Brain pericyte (primary cell): ENCODE data around the gene STN1.
A peak's percentile ranks its signal among the peaks of the same experiment; 100 is the strongest.

Source experiments
- DNase-seq: peaks from one replicate; pipeline ENCODE4 v3.0.0-alpha.2; 2012; ENCODE audit warnings: low read depth, low spot score

STN1 gene

DNA sequence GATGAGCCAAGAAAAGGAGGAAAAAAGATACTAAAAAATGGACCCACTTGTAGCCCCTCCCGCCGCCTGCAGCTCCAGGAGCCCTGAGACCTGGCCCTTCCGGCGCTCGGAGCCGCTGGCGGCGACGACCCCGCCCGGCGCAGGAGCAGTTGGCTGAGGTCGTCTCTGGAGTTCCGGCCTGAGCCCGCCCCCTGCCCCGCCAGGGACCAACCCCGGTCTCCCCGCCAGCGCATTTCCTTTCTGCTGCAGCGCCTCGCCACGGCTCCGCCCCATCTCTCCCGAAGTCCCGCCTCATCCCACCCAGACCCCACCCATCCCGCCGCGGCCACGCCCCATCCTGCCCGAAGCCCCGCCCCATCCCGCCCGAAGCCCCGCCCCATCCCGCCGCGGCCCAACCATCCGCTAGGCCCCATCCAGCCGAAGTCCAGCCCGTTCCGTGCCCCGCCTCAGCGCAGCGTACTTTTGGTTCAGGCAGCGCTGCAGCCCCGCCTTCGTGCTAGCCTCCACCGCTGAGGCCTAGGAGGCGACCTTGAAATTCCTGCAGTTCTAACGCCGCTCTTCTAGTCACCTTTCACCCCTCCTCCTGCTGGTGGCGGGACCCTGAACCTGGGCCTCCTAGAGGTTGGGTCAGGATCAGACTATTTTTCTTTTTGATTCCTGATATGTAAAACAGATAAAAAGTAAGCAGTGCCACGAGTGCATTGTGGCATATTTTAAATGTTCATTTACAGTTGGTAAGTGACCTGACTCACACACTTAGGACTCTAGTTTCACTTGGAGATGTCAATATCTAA, at the start of gene STN1:
Gene STN1, minus strand, starts transcription at position 132 of the 794 bp plus-strand sequence. CDS start 590 bp downstream, outside the sequence.
- peak; percentile 76 for DNase-seq

- DNase-seq, result no peak
Observed at GRCh38 chr10:103967448-103968071, 49.6 kb upstream of the STN1 start.

GRCh38 chr10:103966671-103967447, 48.9 kb upstream of the STN1 start, which contains the start of gene SLK:
Gene SLK (plus strand): TSS chr10:103967140. CDS start chr10:103967746, 606 bp downstream.
- DNase-seq, result no peak

GRCh38 chr10:103960103-103960502, 42.1 kb upstream of the STN1 start:
- DNase-seq, result no peak

DNA sequence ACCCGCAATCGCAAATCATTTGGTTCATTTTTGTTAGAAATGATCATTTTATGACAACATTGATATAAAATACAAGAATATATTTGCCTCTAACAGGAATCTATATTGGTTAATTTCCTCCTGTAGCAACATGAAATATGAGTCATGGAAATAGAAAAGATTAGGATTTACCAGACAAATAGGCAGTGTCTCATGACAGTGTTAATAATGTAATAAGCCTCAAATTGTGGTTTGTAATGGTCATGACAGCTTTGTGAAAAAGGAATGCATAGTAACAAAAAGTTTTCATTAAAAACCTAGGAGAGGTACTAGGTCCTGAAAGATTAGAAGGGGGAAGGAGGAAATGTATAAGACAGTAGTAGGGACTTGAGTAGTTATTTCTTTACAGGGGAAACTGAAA, 41.0 kb upstream of the STN1 start:
- DNase-seq, result no peak

DNA sequence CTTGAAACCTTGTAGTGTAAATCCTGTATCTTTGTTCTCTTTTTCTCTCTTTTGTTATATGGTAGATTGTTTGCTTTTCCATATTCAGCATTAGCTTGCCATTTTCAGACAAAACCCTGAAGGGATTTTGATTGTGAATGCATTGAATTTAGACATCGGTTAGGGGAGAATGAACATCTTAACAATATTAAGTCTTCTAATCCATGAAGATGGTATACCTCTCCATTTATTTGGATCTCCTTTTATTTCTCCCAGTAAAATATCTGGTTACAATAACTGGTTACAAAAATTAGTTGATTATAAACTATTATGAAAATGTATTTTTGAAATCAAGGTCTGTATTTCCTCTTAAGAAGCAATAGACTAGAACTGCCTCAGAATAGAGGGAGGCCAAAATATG, 36.6 kb upstream of the STN1 start:
- no peak for DNase-seq

DNA sequence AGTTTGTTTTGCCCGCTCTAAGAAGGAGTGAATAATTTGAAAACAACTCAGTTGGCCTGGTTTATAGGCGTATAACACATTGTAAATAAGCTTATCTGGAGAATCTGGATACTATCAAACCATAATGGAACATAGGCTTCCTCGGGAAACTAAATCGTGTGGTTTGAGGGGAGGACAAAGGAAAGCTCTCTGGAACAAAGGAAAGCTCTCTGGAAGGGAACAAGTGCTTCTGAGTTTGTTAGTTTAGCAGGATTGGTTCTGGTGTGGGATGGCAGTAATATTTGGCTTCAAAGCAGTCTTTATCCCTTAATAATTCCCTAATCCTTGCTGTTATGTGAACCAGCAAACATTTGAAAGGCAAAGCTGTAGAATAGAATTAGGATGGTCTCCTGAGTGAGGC, 34.0 kb upstream of the STN1 start:
- DNase-seq, result no peak

GRCh38 chr10:103951183-103951582, 33.2 kb upstream of the STN1 start:
- DNase-seq, result no peak

GRCh38 chr10:103949728-103950127, 31.7 kb upstream of the STN1 start:
- DNase-seq, result no peak

- DNase-seq, result no peak
Observed at GRCh38 chr10:103947799-103948516, 30.0 kb upstream of the STN1 start.

- DNase-seq, result no peak
Observed at GRCh38 chr10:103942866-103943265, 24.9 kb upstream of the STN1 start.

DNA sequence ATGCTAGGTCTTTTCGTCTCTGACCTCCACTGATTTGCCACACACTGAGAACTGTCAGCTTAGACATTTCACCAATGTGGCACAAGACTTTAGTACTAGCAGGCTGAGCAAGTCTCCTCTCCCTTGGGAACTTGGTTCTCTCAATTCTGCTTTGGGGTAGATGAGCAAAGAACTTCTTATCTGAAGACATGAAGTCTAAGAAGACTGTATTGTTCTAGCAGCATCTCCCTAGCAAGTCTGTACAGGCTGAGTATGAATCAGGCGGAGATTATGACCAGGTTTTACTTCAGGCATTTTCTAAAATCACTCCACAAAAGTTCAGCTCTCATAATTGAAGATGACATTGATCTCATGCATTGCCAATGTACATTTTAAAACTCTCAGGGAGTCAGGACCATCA, 23.8 kb upstream of the STN1 start:
- no peak for DNase-seq

DNA sequence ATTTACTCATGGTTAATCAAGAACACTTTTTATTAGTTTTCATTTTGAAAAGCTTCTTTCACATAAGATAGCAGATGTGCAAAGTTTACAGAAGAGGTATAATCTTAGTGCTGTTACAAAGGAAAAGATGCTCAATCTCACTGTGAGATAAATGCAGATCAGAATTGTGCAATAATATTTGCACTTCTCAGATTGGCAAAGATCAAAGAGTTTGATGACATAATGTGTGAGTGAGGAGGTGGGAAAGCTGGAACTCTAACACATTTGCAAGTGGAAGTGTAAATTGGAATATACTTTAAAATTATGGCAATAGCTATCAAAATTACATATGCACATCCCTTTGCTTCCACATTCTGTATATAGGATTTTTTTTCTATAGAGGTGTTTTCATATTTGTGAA, 21.5 kb upstream of the STN1 start:
- no peak for DNase-seq

DNA sequence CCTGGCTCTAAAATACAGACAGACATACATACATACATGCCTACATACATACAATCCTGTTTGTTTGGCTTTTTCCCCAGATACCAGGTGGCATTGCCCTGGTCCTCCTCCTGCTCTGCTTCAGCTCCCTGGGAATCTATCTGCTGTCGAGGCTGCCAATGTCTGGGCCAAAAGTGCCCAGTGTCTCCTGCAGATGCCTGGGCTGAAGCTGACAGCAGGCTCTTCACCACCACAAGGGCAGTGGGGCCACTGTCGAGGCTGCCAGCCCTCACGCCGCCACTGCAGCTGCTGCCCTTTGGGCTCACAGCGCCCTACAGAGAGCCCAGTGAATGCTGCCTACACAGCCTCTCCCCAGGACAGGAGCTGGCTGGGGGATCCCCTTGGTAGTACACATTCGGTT, 18.0 kb upstream of the STN1 start:
- no peak for DNase-seq

DNA sequence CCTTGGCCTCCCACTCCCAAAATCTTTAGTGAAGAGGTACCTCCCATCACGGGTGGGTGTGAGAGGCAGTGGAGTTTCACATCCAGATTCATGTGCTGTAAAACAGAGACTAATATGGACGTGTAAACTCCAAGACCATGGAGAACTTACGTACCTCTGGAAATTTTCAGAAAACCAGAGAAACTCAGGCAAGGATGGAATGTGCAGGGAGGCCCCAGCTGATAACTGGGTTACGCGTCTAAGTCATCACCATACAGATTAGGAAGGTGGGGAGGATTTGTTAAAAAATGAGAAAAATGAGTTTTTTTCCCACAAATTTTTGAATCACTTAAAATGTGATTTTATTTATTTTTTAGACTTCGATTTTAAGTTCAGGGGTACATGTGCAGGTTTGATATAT, 16.3 kb upstream of the STN1 start:
- no peak for DNase-seq

DNA sequence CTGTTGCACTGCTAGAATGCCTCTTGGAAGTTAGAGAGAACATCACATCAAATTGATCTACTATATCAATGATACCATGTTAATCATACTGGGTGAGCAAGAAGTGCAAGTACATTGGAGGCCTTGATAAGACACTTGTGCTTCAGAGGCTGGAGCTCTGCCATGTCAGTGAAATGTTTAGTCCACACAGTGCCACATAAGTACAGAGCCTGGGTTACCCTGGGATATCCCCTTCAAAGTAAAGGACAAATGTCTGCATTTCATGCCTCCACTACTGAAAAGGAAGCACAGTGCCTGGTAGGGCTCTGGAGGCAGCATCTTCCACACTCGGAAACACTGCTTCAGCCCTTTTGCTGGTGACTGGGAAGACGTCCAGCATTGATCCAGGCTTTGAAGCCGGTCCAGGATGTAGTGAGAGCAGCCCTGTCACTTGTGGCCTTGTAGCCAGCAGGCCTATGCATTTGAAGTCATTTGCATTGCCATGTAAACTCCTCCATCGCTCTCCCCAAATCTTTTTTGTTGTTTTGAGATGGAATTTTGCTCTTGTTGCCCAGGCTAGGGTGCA, 15.7 kb upstream of the STN1 start:
- DNase-seq, result no peak

GRCh38 chr10:103932971-103933370, 15.0 kb upstream of the STN1 start:
- no peak for DNase-seq

DNA sequence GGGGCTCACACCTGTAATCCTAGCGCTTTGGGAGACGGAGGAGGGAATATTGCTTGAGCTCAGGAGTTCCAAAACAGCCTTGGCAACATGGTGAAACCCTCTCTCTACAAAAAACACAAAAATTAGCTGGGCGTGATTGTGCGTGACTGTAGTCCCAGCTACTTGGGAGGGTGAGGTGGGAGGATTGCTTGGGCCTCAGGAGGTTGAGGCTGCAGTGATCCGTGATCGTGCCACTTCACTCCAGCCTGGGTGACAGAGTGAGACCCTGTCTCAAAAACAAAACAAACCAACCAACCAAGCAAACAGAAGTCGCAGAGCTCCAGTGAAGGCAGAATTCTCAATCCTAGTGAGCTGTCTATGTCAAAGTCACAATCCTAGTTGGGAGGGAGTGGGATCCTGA, 14.3 kb upstream of the STN1 start:
- no peak for DNase-seq

DNA sequence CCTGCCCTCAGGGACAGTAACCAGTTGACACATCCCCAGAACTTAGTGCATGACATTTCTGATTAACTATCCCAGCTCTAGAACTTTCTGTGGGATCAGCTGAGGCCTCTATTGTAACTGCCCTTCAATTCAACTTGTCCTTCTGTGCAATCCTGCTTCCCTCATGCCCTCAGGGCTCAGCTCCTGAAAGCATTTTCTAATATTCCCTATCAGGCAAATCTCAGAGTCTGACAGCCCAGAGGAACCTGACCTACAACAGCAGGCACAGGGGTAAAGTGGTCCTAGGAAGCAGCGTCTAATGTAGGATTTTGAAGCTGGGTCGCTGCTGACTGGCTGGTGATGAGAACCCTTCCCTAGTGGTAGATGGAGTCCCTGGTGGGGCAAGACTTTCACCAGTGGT, 13.6 kb upstream of the STN1 start:
- DNase-seq, result no peak

DNA sequence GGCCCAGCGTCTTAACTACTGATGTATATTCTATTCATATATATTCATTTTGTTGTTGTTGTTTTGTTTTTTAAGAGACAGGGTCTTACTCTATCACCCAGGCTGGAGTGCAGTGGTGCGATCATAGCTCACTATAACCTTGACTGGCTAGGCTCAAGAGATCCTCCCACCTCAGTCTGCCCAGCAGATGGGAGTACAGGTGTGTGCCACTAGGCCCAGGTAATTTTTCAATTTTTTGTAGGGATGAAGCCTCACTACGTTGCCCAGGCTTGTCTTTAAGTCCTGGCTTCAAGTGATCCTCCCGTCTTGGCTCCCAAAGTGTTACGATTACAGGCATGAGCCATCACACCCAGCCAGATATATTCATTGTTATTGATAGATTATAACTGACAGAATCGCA, 12.9 kb upstream of the STN1 start:
- no peak for DNase-seq

- no peak for DNase-seq
Observed at GRCh38 chr10:103930449-103930848, 12.5 kb upstream of the STN1 start.
